K562 (cell line): ENCODE measurements around the gene RASGRP4. TPM values are rescaled to one million over a fixed set of nuclear protein-coding genes. Genes with fewer than 3 reads are reported as not detected.

ENCODE experiments used
- COPS2 ChIP-seq: fragments of 450-650 bp; conservative IDR thresholded peaks from 2 replicates; pipeline ENCODE4 v1.6.1; 2016; ENCODE audit warnings: mild to moderate bottlenecking, moderate library complexity
- HCFC1 ChIP-seq: IDR thresholded peaks from 2 replicates; pipeline ENCODE4 v1.6.1; 2012; ENCODE audit warnings: low read depth, low read length, improper control_type of control experiment
- HDAC2 ChIP-seq: fragments of 450-650 bp; IDR thresholded peaks from 2 replicates; pipeline ENCODE4 v1.6.1; 2016; ENCODE audit warnings: mild to moderate bottlenecking
- L3MBTL2 ChIP-seq: fragments of 450-650 bp; IDR thresholded peaks from 2 replicates; pipeline ENCODE4 v1.6.1; 2016; ENCODE audit warnings: mild to moderate bottlenecking, moderate library complexity
- NFYB ChIP-seq: IDR thresholded peaks from 2 replicates; pipeline ENCODE4 v1.6.1; 2011; ENCODE audit warnings: mild to moderate bottlenecking, moderate library complexity; ENCODE audit not compliant: insufficient read length; ENCODE audit errors: extremely low read depth
- PCBP2 ChIP-seq: fragments of 200-400 bp; formaldehyde crosslinking; IDR thresholded peaks from 2 replicates; pipeline ENCODE4 v1.6.1; 2018; ENCODE audit warnings: low read length, low read depth, mild to moderate bottlenecking, moderate library complexity; ENCODE audit not compliant: poor library complexity, severe bottlenecking
- RCOR1 ChIP-seq, 2 experiments: IDR thresholded peaks; 2 replicates each; pipeline ENCODE4 v1.6.1; 2012; ENCODE audit warnings: low read depth in 2 of 2, low read length in 2 of 2, borderline replicate concordance in 1 of 2, improper control_type of control experiment in 1 of 2
- RFX7 ChIP-seq: fragments of 250-450 bp; sonication (Bioruptor Pico); IDR thresholded peaks from 2 replicates; pipeline ENCODE4 v1.5.1; 2021; ENCODE audit warnings: mild to moderate bottlenecking
- SMARCB1 ChIP-seq: IDR thresholded peaks from 2 replicates; pipeline ENCODE4 v1.6.1; 2011; ENCODE audit warnings: improper control_type of control experiment, low read depth; ENCODE audit not compliant: insufficient read length
- SNRNP70 ChIP-seq: fragments of 200-400 bp; formaldehyde crosslinking; optimal IDR thresholded peaks from 2 replicates; pipeline ENCODE3; 2017; ENCODE audit warnings: low read depth, low read length
- TRIM24 ChIP-seq, 2 experiments: fragments of 450-650 bp; IDR thresholded peaks; 2 replicates each; pipeline ENCODE4 v1.6.1; 2016
- XRCC4 ChIP-seq: IDR thresholded peaks from one replicate; pipeline ENCODE4 v1.6.1; 2011; ENCODE audit not compliant: insufficient read depth, insufficient read length; ENCODE audit errors: extremely low read depth
- ZBTB17 ChIP-seq: fragments of 450-650 bp; formaldehyde crosslinking; IDR thresholded peaks from 2 replicates; pipeline ENCODE4 v1.4.0; 2020; ENCODE audit warnings: mild to moderate bottlenecking
- ZFP36 ChIP-seq: fragments of 150-350 bp; IDR thresholded peaks from 2 replicates; pipeline ENCODE4 v1.6.1; 2018; ENCODE audit warnings: low read length, low read depth; ENCODE audit not compliant: partially characterized antibody
- ZNF263 ChIP-seq: sonication (generic); formaldehyde crosslinking; IDR thresholded peaks from 2 replicates; pipeline ENCODE4 v1.8.0; 2022; ENCODE audit warnings: mild to moderate bottlenecking, missing genetic modification reagents, borderline replicate concordance
- ZNF324 ChIP-seq: fragments of 250-450 bp; sonication (Bioruptor Pico); IDR thresholded peaks from 2 replicates; pipeline ENCODE4 v1.4.0; 2020; ENCODE audit warnings: mild to moderate bottlenecking
- ZNF76 ChIP-seq: fragments of 250-450 bp; sonication (Bioruptor Pico); IDR thresholded peaks from 2 replicates; pipeline ENCODE4 v1.4.0; 2020; ENCODE audit warnings: mild to moderate bottlenecking, moderate library complexity, borderline replicate concordance
- ZNF764 ChIP-seq: fragments of 250-450 bp; sonication (Bioruptor Pico); IDR thresholded peaks from 2 replicates; pipeline ENCODE4 v1.4.0; 2020; ENCODE audit warnings: low read depth, mild to moderate bottlenecking, moderate library complexity
- polyA plus RNA-seq, 8 experiments: library from polyadenylated mRNA; depleted of rRNA in 4 of 8; stranded (reverse) in 5 of 8; unstranded in 3 of 8; fragments of >200 nt; fragmentation: Nextera tagmentation in 2 of 8; fragmentation: Illumina TruSeq in 1 of 8; extraction: Ambion mirVana in 2 of 8; extraction: Trizol in 1 of 8; gene quantifications; 2 replicates each; pipeline versions ENCODE4 v1.2.1 to v1.2.3, GENCODE V29; 2011 to 2014; ENCODE audit warnings: inconsistent platforms in 1 of 8, missing spikeins in 1 of 8
- total RNA-seq, 7 experiments: library from RNA; depleted of rRNA in 6 of 7; stranded (reverse); fragments of >200 nt in 6 of 7; fragmentation: Illumina TruSeq in 2 of 7; extraction: Trizol in 2 of 7; gene quantifications; 2 replicates each; pipeline versions ENCODE4 v1.2.1 to v1.2.3, GENCODE V29; 2011 to 2021; ENCODE audit warnings: low replicate concordance in 1 of 7
- TF ChIP-seq, protein P1 (sequence below): sonication (generic); formaldehyde crosslinking; IDR thresholded peaks from 2 replicates; pipeline ENCODE4 v1.8.0; 2023; ENCODE audit warnings: mild to moderate bottlenecking, missing genetic modification reagents
- TF ChIP-seq, protein P2 (sequence below), 2 experiments: fragments of 450-650 bp; conservative IDR thresholded peaks; 2 replicates each; pipeline ENCODE4 v1.6.1; 2017; ENCODE audit warnings: mild to moderate bottlenecking in 2 of 2, moderate library complexity in 2 of 2
- TF ChIP-seq, protein P3 (sequence below): fragments of 250-450 bp; sonication (Bioruptor Pico); IDR thresholded peaks from 2 replicates; pipeline ENCODE4 v1.5.0; 2022; ENCODE audit warnings: mild to moderate bottlenecking

Gene RASGRP4
- total and polyA plus RNA-seq, 9 of the 15 experiments (the other 6 are each of a cell fraction or from before 2014, with no cell fraction given): 0.39 to 4.6 (median 3.8) TPM

DNA sequence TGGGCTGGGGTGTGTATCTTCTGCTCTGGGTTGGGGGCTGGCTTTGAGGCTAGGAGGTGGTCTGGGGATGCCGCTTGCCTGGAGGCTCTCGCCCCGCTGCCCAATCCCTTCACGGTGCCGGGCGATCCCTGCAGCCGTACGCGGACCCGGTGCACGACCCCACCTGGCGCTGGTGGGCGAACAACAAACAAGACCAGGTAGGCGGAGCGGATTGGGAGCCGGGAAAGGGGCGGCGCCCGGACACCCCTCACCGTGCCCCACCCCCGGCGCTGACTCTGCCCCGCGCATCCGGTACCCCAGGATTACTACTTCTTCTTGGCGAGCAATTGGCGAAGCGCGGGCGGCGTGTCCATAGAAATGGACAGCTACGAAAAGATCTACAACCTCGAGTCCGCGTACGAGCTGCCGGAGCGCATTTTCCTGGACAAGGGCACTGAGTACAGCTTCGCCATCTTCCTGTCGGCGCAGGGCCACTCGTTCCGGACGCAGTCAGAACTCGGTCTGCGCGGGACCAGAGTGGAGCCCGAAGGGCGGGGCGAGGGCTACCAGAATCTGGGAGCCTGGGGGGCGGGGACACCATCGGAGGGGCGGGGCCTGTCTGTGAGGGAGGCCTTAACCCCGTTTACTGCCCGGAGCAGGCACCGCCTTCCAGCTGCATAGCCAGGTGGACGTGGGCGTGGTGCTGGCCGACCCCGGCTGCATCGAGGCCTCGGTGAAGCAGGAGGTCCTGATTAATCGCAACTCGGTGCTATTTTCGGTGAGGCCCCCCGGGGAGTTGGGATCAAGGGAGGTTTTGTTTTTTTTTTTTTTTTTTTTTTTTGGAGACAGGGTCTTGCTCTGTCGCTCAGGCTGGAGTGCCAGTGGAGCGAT, 63.7 kb downstream of the RASGRP4 start (continued):
- TF ChIP-seq HCFC1 (no peak), RFX7 (CRISPR knock-in tag) (no peak), XRCC4 (no peak), L3MBTL2 (no peak), ZFP36 (no peak), ZNF324 (CRISPR knock-in tag) (no peak), ZNF764 (CRISPR knock-in tag) (no peak), HDAC2 (peak; percentile 31; the same call in 1 of the 2 replicates), ZBTB17 (CRISPR knock-in tag) (no peak), PCBP2 (no peak), ZNF76 (no peak), SMARCB1 (no peak), NFYB (no peak), ZNF263 (CRISPR knock-in tag) (no peak), RCOR1 (IDR thresholded peaks at IDR 0.05; ENCODE audit: borderline replicate concordance in 1 of 2, low read depth in 2 of 2, low read length in 2 of 2) (no peak), COPS2 (no peak), SNRNP70 (no peak), TRIM24 (IDR thresholded peaks at IDR 0.05) (0 out of 4 replicates have a peak, but pooled peaks of 1 of the 2 experiments have one; percentile 12)
- TF ChIP-seq, protein P1, sequence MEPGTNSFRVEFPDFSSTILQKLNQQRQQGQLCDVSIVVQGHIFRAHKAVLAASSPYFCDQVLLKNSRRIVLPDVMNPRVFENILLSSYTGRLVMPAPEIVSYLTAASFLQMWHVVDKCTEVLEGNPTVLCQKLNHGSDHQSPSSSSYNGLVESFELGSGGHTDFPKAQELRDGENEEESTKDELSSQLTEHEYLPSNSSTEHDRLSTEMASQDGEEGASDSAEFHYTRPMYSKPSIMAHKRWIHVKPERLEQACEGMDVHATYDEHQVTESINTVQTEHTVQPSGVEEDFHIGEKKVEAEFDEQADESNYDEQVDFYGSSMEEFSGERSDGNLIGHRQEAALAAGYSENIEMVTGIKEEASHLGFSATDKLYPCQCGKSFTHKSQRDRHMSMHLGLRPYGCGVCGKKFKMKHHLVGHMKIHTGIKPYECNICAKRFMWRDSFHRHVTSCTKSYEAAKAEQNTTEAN: no peak
- TF ChIP-seq, protein P2, sequence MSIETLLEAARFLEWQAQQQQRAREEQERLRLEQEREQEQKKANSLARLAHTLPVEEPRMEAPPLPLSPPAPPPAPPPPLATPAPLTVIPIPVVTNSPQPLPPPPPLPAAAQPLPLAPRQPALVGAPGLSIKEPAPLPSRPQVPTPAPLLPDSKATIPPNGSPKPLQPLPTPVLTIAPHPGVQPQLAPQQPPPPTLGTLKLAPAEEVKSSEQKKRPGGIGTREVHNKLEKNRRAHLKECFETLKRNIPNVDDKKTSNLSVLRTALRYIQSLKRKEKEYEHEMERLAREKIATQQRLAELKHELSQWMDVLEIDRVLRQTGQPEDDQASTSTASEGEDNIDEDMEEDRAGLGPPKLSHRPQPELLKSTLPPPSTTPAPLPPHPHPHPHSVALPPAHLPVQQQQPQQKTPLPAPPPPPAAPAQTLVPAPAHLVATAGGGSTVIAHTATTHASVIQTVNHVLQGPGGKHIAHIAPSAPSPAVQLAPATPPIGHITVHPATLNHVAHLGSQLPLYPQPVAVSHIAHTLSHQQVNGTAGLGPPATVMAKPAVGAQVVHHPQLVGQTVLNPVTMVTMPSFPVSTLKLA (conservative IDR thresholded peaks at IDR 0.05): peak in 1 of 2 experiments; percentile 55; a peak in 2 of 4 replicates
- TF ChIP-seq, protein P3, sequence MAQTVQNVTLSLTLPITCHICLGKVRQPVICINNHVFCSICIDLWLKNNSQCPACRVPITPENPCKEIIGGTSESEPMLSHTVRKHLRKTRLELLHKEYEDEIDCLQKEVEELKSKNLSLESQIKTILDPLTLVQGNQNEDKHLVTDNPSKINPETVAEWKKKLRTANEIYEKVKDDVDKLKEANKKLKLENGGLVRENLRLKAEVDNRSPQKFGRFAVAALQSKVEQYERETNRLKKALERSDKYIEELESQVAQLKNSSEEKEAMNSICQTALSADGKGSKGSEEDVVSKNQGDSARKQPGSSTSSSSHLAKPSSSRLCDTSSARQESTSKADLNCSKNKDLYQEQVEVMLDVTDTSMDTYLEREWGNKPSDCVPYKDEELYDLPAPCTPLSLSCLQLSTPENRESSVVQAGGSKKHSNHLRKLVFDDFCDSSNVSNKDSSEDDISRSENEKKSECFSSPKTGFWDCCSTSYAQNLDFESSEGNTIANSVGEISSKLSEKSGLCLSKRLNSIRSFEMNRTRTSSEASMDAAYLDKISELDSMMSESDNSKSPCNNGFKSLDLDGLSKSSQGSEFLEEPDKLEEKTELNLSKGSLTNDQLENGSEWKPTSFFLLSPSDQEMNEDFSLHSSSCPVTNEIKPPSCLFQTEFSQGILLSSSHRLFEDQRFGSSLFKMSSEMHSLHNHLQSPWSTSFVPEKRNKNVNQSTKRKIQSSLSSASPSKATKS: no peak
